HG02798 (cell line): ENCODE data around the gene SYNGR4.
"Not testable (repeated sequence)": the region's sequence is repeated elsewhere in the genome, so short reads cannot be mapped to it uniquely, and the experiment has no call there.

Experiments used
- ATAC-seq: cut with Tn5 transposase; IDR thresholded peaks from one replicate; pipeline ENCODE4 v1.9.1; 2021; ENCODE audit warnings: mild to moderate bottlenecking; ENCODE audit not compliant: unreplicated experiment, poor library complexity

The SYNGR4 gene

DNA sequence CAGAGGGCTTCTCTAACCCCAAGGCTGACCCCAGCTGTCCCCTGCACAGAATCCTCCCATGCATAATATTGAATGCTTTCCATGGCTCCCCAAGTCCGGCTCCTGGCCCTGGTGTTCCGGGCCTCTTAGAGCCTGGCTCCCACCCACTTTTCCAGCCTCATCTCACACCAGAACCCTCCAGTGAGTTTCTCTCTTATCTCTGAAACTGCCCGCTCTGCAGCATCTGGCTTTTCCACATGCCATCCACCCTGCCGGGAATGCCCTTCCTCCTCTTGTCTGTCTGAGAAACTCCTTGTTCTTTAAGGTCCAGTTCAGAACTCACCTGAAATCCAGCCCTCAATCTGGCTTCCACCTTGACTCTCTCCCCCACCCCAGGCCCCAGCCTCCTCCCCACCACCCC is 6.8 kb downstream of the SYNGR4 start:
- no peak for ATAC-seq

DNA sequence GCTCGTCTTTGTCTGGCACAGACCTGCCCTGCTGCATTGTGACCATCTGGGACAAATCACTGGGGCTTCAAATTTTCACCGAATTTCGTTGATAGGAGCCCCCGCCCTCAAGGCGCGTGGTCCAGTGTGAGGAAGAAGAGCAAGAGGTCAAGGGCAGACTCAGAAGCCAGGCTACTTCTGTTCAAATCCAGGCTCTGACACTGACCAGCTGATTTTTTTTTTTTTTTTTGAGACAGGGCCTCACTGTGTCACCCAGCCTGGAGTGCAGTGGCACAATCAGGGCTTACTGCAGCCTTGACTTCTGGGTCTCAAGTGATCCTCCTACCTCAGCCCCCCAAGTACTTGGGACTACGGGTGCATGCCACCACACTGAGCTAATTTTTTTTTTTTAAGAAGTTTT is 7.2 kb downstream of the SYNGR4 start:
- ATAC-seq, result no peak

DNA sequence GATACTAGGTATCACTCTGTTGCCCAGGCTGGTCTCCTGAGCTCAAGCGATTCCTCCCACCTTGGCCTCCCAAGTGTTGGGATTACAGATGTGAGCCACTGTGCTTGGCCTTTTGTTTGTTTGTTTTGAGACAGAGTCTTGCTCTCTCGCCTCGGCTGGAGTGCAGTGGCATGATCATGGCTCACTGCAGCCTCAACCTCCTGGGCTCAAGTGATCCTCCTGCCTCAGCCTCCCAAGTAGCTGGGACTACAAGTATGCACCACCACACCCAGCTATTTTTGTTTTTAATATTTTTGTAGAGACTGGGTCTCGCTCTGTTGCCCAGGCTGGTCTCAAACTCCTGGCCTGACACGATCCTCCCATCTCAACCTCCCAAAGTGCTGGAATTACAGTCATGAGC is 7.6 kb downstream of the SYNGR4 start:
- ATAC-seq, result not testable (repeated sequence)

DNA sequence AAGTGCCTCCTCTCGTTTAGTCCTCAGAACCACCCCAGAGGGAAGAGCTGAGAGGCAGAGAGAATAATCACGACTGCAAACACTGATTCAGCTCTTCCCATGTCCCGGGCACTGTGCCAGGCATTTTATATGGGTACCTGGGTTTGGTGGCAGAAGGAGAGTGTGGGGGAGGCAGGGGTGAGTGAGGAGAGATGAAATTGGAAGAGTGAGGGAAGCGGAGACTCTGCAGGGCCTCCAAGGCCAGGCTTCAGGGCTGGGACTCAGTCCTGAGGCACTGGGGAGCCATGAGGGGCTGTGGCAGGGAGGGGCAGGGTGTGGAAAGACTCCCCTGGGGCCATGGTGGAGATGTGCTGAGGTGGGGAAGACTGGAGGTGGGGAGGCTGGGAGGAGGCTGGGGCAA is 8.7 kb downstream of the SYNGR4 start:
- no peak for ATAC-seq

GRCh38 chr19:48373567-48373966 is 9.4 kb downstream of the SYNGR4 start:
- no peak for ATAC-seq

DNA sequence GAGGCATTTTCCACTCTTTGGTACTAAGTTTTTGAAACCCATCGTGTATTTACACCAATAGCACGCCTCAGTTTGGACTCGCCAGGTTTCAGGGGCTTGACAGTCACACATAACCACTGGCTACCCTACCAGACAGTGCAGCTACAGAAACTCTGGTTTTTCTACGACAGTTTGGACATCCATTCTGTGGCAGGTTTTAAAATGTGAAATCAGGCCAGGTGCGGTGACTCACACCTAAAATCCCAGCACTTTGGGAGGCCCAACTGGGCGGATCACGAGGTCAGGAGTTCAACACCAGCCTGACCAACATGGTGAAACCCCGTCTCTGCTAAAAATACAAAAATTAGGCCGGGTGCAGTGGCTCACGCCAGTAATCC is 14.0 kb downstream of the SYNGR4 start:
- ATAC-seq, result no peak

GRCh38 chr19:48379058-48379457 is 14.9 kb downstream of the SYNGR4 start:
- no peak for ATAC-seq

DNA sequence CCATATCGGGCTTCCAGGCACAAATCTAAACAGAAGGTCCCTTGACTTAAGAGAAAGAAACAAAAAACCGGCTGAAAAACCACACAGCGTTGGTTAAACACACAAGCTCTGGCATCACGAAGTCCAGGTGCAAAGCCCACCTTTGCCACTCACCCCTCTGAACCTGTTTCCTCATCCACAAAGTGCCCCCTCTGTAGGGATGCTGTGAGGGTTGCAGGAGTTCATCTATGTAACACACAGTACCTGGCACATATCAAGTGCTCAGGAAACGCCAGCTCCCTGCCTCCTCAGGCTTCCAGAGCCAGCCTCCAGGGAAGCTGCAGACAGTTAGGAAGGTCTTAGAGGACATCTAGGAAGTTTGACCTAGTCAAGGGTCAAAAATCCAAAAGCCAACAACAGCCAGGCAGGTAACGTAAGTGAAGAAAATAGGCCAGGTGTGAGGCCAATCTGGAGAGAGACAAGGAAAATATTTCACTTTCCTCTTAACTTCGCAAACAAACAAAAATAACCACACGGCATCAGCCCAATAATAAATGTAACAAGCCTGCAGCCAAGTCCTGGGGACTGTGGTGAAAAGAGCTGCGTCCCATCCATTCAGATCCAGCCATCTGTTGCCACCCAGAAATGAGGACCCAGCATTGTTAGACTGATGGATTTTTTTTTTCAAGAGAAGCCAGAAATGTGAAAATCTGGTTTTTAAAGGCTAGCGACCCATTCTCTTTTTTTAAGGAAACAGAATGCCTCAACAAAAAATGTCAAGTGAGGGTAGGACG is 17.2 kb downstream of the SYNGR4 start:
- ATAC-seq, result no peak

DNA sequence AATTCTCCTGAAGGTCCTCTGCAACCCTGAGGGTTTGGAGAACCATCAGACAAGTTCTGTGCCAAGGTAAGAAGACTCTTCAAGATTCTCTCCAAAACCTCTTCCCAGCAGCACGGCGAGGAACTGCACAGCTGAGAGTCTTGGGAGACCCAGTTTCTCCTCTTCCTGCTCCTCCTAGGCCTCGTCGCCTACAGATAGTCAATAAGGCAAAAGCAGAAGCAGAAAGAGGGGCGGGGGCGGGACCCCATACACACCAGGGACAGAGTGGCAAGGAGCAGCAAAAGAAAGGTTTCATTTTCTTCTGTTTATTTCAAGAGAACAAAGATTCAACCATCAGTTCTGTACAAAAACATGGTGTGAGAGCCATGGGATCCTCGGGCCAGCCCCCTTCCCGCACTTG is 18.1 kb downstream of the SYNGR4 start:
- no peak for ATAC-seq

DNA sequence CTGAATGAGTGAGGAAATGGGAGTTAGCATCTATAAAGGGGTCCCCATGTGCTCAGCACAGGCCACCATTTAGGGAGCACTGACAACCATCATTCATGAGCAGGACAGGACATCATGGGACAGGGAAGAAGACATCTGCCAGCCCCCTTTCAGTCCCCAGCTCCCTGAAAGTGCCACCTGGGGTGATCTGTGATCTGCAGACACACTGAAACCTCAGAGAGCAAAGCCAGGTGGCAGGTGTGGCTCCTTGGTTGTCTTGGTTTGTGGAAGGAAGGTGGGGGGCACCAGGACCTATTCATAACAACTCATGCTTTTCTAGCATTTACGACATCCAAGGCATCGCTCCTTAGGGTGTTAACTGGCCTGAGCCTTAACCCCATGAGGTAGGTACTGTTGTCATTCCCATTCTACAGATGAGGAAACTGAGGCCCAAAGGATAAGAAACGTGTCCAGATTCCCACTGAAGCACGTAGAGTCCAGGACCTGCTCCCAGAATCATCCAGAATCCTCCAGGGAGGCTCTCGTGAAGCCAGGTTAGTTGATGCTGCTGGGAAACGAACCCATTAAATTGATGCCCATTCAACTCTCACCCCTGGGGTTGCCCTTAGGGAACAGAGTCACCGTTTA is 21.4 kb downstream of the SYNGR4 start:
- no peak for ATAC-seq

GRCh38 chr19:48386981-48387380 is 22.8 kb downstream of the SYNGR4 start:
- no peak for ATAC-seq

GRCh38 chr19:48390188-48391099 is 26.3 kb downstream of the SYNGR4 start:
- ATAC-seq, result peak; percentile 43

- ATAC-seq, result peak; percentile 81
Observed at GRCh38 chr19:48391100-48392005, 27.2 kb downstream of the SYNGR4 start, which contains the start of gene KDELR1. KDELR1 (minus strand) TSS chr19:48391551; CDS start chr19:48391358, 193 bp downstream.

DNA sequence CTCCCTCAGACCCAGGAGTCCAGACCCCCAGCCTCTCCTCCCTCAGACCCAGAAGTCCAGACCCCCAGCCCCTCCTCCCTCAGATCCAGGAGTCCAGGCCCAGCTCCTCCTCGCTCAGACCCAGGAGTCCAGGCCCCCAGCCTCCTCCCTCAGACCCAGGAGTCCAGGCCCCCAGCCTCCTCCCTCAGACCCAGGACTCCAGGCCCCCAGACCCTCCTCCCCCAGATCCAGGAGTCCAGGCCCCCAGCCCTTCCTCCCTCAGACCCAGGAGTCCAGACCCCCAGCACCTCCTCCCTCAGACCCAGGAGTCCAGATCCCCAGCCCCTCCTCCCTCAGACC is 27.8 kb downstream of the SYNGR4 start:
- ATAC-seq, result not testable (repeated sequence)

DNA sequence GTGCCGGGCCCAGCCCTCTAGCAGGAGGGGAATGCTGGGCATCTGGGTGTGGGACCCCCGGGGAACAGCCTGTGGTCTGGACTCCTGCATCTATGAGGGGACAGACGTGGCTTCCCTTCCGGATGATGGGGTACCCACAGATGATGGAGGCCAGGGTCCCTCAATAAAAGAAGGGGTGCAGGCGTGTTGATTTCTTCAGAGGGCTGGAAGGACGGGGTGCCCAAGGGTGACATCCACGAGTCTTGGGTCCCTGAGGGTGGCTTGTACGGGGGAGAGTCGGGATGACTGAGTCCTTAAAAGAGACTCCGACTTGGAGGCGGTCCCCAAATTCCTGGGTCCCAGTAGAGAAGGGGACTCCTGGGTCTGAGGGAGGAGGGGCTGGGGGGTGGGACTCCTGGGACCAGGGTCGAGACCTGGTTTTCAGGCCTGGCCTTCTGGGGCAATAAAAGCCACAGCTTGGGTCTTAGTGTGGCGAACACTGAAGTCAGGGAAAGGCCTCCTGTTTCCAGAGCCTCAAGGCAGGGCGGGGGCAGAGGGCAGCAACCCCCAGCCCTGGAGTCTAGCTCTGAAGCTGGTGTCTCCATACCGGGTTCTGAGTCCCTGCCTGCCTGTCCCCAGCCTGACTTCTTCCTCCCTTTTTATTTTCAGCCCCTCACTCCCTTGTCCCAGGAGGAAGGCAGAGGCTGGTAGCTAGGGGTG is 28.8 kb downstream of the SYNGR4 start:
- no peak for ATAC-seq

DNA sequence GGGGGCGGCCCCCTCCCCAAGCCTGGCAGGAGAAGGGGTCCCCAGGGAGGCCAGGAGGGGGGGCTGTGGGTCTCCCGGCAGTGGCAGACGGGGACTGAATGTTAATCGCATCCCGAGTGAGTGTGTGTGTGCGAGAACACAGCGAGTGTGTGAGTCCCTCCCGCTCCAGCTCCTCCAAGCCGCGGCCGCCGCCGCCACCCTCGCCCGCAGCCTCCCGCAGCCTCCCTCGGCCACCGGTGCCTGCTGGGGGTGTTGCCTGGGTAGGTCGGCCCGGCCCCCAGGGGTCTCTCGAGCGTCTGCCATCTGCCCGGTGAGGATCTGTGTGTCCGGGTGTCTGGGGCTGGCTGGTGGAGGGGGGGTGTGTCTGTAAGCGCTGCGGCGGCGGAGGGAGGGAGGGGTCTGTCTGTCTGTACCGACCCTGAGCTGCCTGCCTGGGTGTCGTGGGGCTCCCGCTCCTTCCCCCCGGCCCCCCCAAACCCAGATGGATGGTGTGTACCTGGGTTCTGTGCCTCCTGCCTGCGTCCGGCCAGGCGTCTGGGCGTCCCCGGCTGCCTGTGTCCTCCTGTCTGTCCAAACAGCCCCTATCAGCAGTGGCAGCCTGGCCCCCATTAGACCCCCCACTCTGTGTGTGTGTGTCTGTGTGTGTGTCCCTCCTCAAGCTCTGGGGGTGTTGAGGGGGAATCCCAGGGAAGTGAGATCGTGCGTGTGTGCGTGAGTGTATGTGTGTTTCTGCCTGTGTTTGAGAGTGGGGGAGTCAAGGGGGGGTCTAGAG is 29.6 kb downstream of the SYNGR4 start, which contains the start of gene GRIN2D:
Gene GRIN2D (plus strand): TSS at position 110 of the 772 bp plus-strand sequence. CDS start 4,725 bp downstream, outside the sequence.
- no peak for ATAC-seq

- no peak for ATAC-seq
Observed at GRCh38 chr19:48394331-48395169, 30.4 kb downstream of the SYNGR4 start.

GRCh38 chr19:48395170-48395455 is 30.9 kb downstream of the SYNGR4 start:
- ATAC-seq, result no peak
